HG02571 (cell line): ENCODE measurements around the gene PSKH1.

Experiments
- ATAC-seq: cut with Tn5 transposase; IDR thresholded peaks from one replicate; pipeline ENCODE4 v1.9.1; 2021; ENCODE audit warnings: mild to moderate bottlenecking, moderate library complexity; ENCODE audit not compliant: unreplicated experiment

The PSKH1 gene

GRCh38 chr16:67865318-67865717 is 27.7 kb upstream of the PSKH1 start:
- no peak for ATAC-seq

GRCh38 chr16:67868290-67868689 is 24.8 kb upstream of the PSKH1 start:
- ATAC-seq, result no peak

- ATAC-seq, result no peak
Measured at GRCh38 chr16:67869653-67870052, 23.4 kb upstream of the PSKH1 start.

- ATAC-seq, result no peak
Measured at GRCh38 chr16:67871256-67871655, 21.8 kb upstream of the PSKH1 start.

- no peak for ATAC-seq
Measured at GRCh38 chr16:67872131-67872630, 20.9 kb upstream of the PSKH1 start.

- peak; percentile 71 for ATAC-seq
Measured at GRCh38 chr16:67872631-67873434, 20.2 kb upstream of the PSKH1 start, which contains the start of gene EDC4. Gene EDC4, plus strand, starts transcription at chr16:67873052. Its CDS starts 210 bp downstream, at chr16:67873262.

- ATAC-seq, result no peak
Measured at GRCh38 chr16:67873435-67874370, 19.4 kb upstream of the PSKH1 start.

- no peak for ATAC-seq
Measured at GRCh38 chr16:67874372-67874771, 18.7 kb upstream of the PSKH1 start.

- no peak for ATAC-seq
Measured at GRCh38 chr16:67877064-67877463, 16.0 kb upstream of the PSKH1 start.

GRCh38 chr16:67878232-67878631 is 14.8 kb upstream of the PSKH1 start:
- ATAC-seq, result no peak

GRCh38 chr16:67878846-67879245 is 14.2 kb upstream of the PSKH1 start:
- ATAC-seq, result no peak

- ATAC-seq, result no peak
Measured at GRCh38 chr16:67879462-67879861, 13.6 kb upstream of the PSKH1 start.

- ATAC-seq, result no peak
Measured at GRCh38 chr16:67879936-67880335, 13.1 kb upstream of the PSKH1 start.

GRCh38 chr16:67880584-67880983 is 12.5 kb upstream of the PSKH1 start:
- no peak for ATAC-seq

GRCh38 chr16:67881621-67882161 is 11.4 kb upstream of the PSKH1 start:
- ATAC-seq, result no peak

GRCh38 chr16:67882374-67883145 is 10.5 kb upstream of the PSKH1 start:
- no peak for ATAC-seq

- ATAC-seq, result no peak
Measured at GRCh38 chr16:67883146-67883871, 9.7 kb upstream of the PSKH1 start.

GRCh38 chr16:67883872-67884261 is 9.2 kb upstream of the PSKH1 start:
- no peak for ATAC-seq

GRCh38 chr16:67884684-67885083 is 8.4 kb upstream of the PSKH1 start, which contains the start of gene NRN1L:
Gene NRN1L, plus strand, starts transcription at chr16:67884885. Its CDS starts 19 bp downstream, at chr16:67884904.
- ATAC-seq, result no peak

GRCh38 chr16:67885545-67885944 is 7.5 kb upstream of the PSKH1 start:
- ATAC-seq, result no peak
